Neuronal stem cell (in vitro differentiated cells): ENCODE measurements around the gene SERPINA6.
A peak's percentile ranks its signal among the peaks of the same experiment; 100 is the strongest.

Experiments used
- DNase-seq: peaks from one replicate; pipeline ENCODE4 v3.0.0-alpha.2; 2013; ENCODE audit warnings: low spot score
- H2AFZ ChIP-seq: one replicate; pipeline ENCODE4 v1.6.1; 2013; ENCODE audit warnings: mild to moderate bottlenecking, low read length, inconsistent platforms
- H2AK5ac ChIP-seq: 2 replicates; pipeline ENCODE4 v1.6.1; 2013; ENCODE audit warnings: low read depth, mild to moderate bottlenecking, inconsistent platforms, low read length, moderate library complexity, mixed read lengths
- H2BK120ac ChIP-seq: 2 replicates; pipeline ENCODE4 v1.6.1; 2013; ENCODE audit warnings: low read depth, mild to moderate bottlenecking, inconsistent platforms, low read length, moderate library complexity, mixed read lengths
- H2BK12ac ChIP-seq: one replicate; pipeline ENCODE4 v1.6.1; 2013; ENCODE audit warnings: low read length, inconsistent platforms
- H2BK15ac ChIP-seq: 2 replicates; pipeline ENCODE4 v1.6.1; 2013; ENCODE audit warnings: mild to moderate bottlenecking, low read length, inconsistent platforms, mixed read lengths
- H2BK5ac ChIP-seq: one replicate; pipeline ENCODE4 v1.6.1; 2013; ENCODE audit warnings: inconsistent platforms, mild to moderate bottlenecking, low read length, moderate library complexity
- H3K14ac ChIP-seq: one replicate; pipeline ENCODE4 v1.6.1; 2013; ENCODE audit warnings: low read length, inconsistent platforms
- H3K18ac ChIP-seq: 2 replicates; pipeline ENCODE4 v1.6.1; 2013; ENCODE audit warnings: low read length, inconsistent platforms
- H3K23ac ChIP-seq: 2 replicates; pipeline ENCODE4 v1.6.1; 2013; ENCODE audit warnings: low read depth, mild to moderate bottlenecking, mixed read lengths, low read length, inconsistent platforms; ENCODE audit not compliant: poor library complexity
- H3K27ac ChIP-seq: replicated peaks from 3 replicates; pipeline ENCODE4 v1.5.1; 2013; ENCODE audit warnings: low read length, inconsistent platforms
- H3K27me3 ChIP-seq, 3 experiments: 2 replicates each; pipeline ENCODE4 v1.6.1; 2013; ENCODE audit warnings: low read length in 3 of 3, mild to moderate bottlenecking in 2 of 3, inconsistent platforms in 1 of 3, low read depth in 1 of 3, mixed read lengths in 1 of 3, moderate library complexity in 1 of 3; ENCODE audit not compliant: control insufficient read depth in 3 of 3, insufficient read depth in 3 of 3
- H3K36me3 ChIP-seq, 2 donors: replicated peaks in 1 of 2; 2 replicates each; pipeline ENCODE4 v1.6.1; 2013; ENCODE audit warnings: low read length in 2 of 2; ENCODE audit not compliant: control insufficient read depth in 2 of 2, insufficient read depth in 2 of 2
- H3K4ac ChIP-seq: 2 replicates; pipeline ENCODE4 v1.6.1; 2013; ENCODE audit warnings: inconsistent platforms, mild to moderate bottlenecking, low read length, moderate library complexity
- H3K4me1 ChIP-seq, 2 donors: 1 replicate in 1 of 2; 2 replicates in 1 of 2; pipeline ENCODE4 v1.6.1; 2013; ENCODE audit warnings: low read length in 2 of 2, low read depth in 1 of 2; ENCODE audit not compliant: control insufficient read depth in 2 of 2, insufficient read depth in 1 of 2
- H3K4me2 ChIP-seq: one replicate; pipeline ENCODE4 v1.6.1; 2013; ENCODE audit warnings: mild to moderate bottlenecking, low read length, inconsistent platforms; ENCODE audit not compliant: insufficient read depth, poor library complexity, severe bottlenecking
- H3K4me3 ChIP-seq, 2 donors: 2 replicates each; pipeline ENCODE4 v1.5.1; 2013; ENCODE audit warnings: low read length in 2 of 2, mild to moderate bottlenecking in 2 of 2, inconsistent platforms in 1 of 2, moderate library complexity in 1 of 2
- H3K79me1 ChIP-seq: one replicate; pipeline ENCODE4 v1.6.1; 2013; ENCODE audit warnings: low read depth, mild to moderate bottlenecking, inconsistent platforms, low read length, moderate library complexity
- H3K9ac ChIP-seq: one replicate; pipeline ENCODE4 v1.6.1; 2013; ENCODE audit warnings: mild to moderate bottlenecking, low read depth, low read length, inconsistent platforms; ENCODE audit not compliant: poor library complexity
- H3K9me3 ChIP-seq, 2 donors: replicated peaks in 1 of 2; 2 replicates each; pipeline versions ENCODE3 to v1.6.1; 2013; ENCODE audit warnings: low read length in 2 of 2, mild to moderate bottlenecking in 2 of 2, inconsistent platforms in 1 of 2, low read depth in 1 of 2, mixed read lengths in 1 of 2, moderate library complexity in 1 of 2; ENCODE audit not compliant: control insufficient read depth in 2 of 2, insufficient read depth in 1 of 2
- H4K8ac ChIP-seq: one replicate; pipeline ENCODE4 v1.6.1; 2013; ENCODE audit warnings: low read depth, mild to moderate bottlenecking, inconsistent platforms, low read length, moderate library complexity
- H4K91ac ChIP-seq: one replicate; pipeline ENCODE4 v1.6.1; 2013; ENCODE audit warnings: low read length, low read depth, mild to moderate bottlenecking, inconsistent platforms; ENCODE audit not compliant: poor library complexity
- WGBS, 2 donors: extraction: QIAGEN DNeasy Blood & Tissue Kit; methylation state at CpG; one replicate each; pipeline ENCODE4 v1.1.7; 2013; ENCODE audit warnings: missing lambda C conversion rate in 2 of 2, mixed read lengths in 1 of 2; ENCODE audit not compliant: insufficient read length in 2 of 2, insufficient replicate concordance in 1 of 2; ENCODE audit errors: extremely low coverage in 2 of 2; 5-methylcytosine and 5-hydroxymethylcytosine counted together

SERPINA6 gene

DNA sequence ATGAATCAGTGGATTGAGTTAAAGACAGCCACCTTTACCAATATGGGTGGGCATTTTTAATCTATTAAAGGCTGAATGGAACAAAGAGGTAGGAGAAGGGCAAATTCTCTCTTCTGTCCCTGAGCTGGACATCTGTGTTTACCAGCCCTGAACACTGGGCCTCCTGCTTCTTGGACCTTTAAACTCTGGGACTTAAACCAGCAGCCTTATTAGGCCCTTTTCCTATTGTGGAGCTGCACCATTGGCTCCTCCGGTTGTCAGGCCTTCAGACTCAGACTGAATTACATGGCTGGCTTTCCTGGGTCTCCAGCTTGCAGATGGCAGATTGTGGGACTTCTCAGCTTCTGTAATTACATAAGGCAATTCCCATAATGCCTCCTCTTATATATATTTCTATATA, 6.4 kb downstream of the SERPINA6 start:
- no peaks in the 10 kb centered on the region for H3K36me3 ChIP-seq
- no peak overlapping the region for H3K4me2 ChIP-seq
- no peak overlapping the region for H3K4ac ChIP-seq
- H2BK15ac ChIP-seq: no peak overlapping the region
- no peak overlapping the region for H3K14ac ChIP-seq
- H3K79me1 ChIP-seq: no peaks in the 10 kb centered on the region
- H2BK12ac ChIP-seq: no peak overlapping the region
- WGBS, 2 donors: no CpG with 5 or more reads among the region's 1 CpG
- no peak for DNase-seq
- no peak overlapping the region for H3K27ac ChIP-seq
- H3K23ac ChIP-seq: no peak overlapping the region
- no peak overlapping the region for H3K9ac ChIP-seq
- peaks cover 0 to 2% of the 10 kb centered on the region in 2 donors for H3K4me1 ChIP-seq
- no peak overlapping the region for H2BK5ac ChIP-seq
- no peak overlapping the region for H2AK5ac ChIP-seq
- no peak overlapping the region for H3K4me3 ChIP-seq
- no peak overlapping the region for H2BK120ac ChIP-seq
- H4K8ac ChIP-seq: no peak overlapping the region
- no peak overlapping the region for H2AFZ ChIP-seq
- peaks cover 0 to 3% (median 0%) of the 10 kb centered on the region in 3 experiments for H3K27me3 ChIP-seq
- no peaks in the 10 kb centered on the region for H3K9me3 ChIP-seq
- H3K18ac ChIP-seq: no peak overlapping the region
- H4K91ac ChIP-seq: no peak overlapping the region

DNA sequence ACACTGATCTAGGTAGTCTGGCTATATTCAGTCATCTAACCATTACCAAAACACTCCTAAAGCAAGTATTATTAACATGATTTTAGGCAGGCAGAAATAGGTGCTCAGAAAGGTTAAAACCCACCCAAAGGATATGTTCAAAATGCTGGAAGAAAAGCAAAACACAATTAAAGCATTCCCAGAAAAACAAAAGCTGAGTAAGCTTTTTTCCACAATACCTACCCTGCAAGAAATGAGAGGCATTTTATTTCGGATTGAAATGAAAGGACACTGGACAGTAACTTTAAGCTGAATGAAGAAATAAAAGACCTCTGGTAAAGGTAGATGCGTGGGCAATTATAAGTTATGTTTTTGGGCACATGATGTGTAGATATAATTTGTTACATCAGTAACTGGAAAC, 8.2 kb downstream of the SERPINA6 start:
- Histone ChIP-seq H4K91ac (no peak overlapping the region), H3K9ac (no peak overlapping the region), H2BK120ac (no peak overlapping the region), H2BK15ac (no peak overlapping the region), H3K27me3 (peaks cover 0 to 3% (median 0%) of the 10 kb centered on the region in 3 experiments), H3K27ac (no peak overlapping the region), H3K4ac (no peak overlapping the region), H3K23ac (no peak overlapping the region), H4K8ac (no peak overlapping the region), H3K79me1 (no peaks in the 10 kb centered on the region), H3K9me3 (peaks cover 0 to 2% of the 10 kb centered on the region in 2 donors), H3K4me3 (no peak overlapping the region), H3K4me2 (no peak overlapping the region), H3K14ac (no peak overlapping the region), H2AK5ac (no peak overlapping the region), H2BK12ac (no peak overlapping the region), H2AFZ (no peak overlapping the region), H3K18ac (no peak overlapping the region), H2BK5ac (no peak overlapping the region), H3K4me1 (no peaks in the 10 kb centered on the region), H3K36me3 (no peaks in the 10 kb centered on the region)
- no CpG with 5 or more reads among the region's 2 CpGs for WGBS, 2 donors
- DNase-seq: no peak

DNA sequence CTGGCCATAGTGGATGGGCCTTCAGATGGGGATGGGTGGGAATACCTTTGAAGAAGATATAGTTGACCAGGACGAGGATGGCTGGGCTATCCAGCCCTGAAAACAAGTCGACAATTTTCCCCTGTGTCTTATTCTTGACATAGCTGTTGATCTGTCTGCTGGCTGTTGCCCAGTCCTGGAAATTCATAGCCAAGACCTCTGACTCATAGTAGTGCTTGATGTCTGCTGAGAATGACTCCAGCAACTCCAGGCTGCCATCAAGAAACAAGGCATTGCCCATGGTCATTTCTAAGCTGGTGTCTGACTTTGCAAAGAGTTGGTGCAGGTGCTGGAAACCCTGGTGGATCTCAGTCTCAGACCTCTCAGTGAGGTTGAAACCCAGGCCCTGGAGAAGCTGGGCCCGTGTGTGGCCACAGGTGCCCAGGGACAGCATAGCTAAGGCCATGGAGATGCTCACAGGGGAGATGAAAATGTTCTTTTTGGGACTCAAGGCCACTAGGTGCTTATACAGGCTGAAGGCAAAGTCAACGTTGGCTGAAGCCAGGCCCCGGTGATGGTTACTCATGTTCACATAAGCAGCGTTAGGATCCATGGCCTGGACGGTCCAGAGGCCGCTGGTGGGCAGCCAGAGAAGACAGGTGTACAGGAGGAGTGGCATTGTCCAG, 9.0 kb downstream of the SERPINA6 start:
- H4K8ac ChIP-seq: peak overlapping the region; percentile 44
- H2BK5ac ChIP-seq: no peak overlapping the region
- no peak overlapping the region for H3K23ac ChIP-seq
- H3K79me1 ChIP-seq: no peaks in the 10 kb centered on the region
- no peak overlapping the region for H3K4ac ChIP-seq
- no peak for DNase-seq
- H3K36me3 ChIP-seq: no peaks in the 10 kb centered on the region
- H3K4me2 ChIP-seq: no peak overlapping the region
- H2AFZ ChIP-seq: no peak overlapping the region
- no peak overlapping the region for H3K18ac ChIP-seq
- H3K27ac ChIP-seq: no peak overlapping the region
- H3K9ac ChIP-seq: no peak overlapping the region
- H2BK120ac ChIP-seq: no peak overlapping the region
- no peak overlapping the region for H2BK15ac ChIP-seq
- no peaks in the 10 kb centered on the region for H3K4me1 ChIP-seq
- no peak overlapping the region for H4K91ac ChIP-seq
- H3K14ac ChIP-seq: no peak overlapping the region
- WGBS, 2 donors: no CpG with 5 or more reads among the region's 8 CpGs
- H3K27me3 ChIP-seq: peaks cover 0 to 3% (median 0%) of the 10 kb centered on the region in 3 experiments
- H3K4me3 ChIP-seq: no peak overlapping the region
- H3K9me3 ChIP-seq: peaks cover 0 to 2% of the 10 kb centered on the region in 2 donors
- H2BK12ac ChIP-seq: no peak overlapping the region
- no peak overlapping the region for H2AK5ac ChIP-seq

DNA sequence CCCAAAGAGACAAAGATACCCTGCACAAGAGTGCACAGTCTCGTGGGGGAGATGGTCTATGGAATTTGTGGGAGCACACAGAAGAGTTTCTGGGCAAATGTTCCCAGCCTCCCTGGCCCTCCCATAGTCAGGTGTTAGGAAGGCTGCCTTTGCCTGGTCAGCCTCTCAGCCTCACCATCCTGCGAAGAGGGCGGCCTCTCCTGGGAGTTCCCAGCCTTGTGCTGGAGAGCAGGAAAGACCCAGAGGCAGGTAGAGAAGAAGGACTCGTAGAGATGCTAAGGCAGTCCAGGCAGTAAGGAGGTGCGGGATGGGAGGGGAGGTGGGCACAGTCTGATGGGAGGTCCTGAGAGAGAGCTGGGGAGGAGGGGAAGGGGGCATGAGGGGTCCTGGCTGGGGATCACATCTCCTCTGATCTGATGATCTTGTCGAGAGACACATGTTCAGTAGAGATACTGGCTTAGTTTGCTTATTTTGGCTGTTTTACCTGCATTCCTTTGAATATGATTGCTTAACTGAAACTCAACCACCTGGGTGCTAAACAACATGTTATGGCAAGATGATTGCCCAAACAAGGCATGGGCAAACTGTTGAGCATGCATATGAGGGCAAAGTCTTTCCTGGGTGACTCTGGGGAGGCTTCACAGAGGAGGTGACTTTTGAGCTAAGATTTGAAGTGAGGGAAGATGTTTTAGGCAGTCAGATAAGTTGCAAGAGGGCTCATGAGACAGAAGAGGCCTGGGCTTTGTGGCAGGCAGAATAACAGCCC, 10.5 kb downstream of the SERPINA6 start:
- Histone ChIP-seq H2BK15ac (no peak overlapping the region), H3K36me3 (no peaks in the 10 kb centered on the region), H3K4me1 (no peaks in the 10 kb centered on the region), H3K4me2 (no peak overlapping the region), H3K23ac (no peak overlapping the region), H3K4ac (no peak overlapping the region), H3K79me1 (no peaks in the 10 kb centered on the region), H2AFZ (no peak overlapping the region), H4K91ac (no peak overlapping the region), H2BK120ac (no peak overlapping the region), H2BK5ac (no peak overlapping the region), H3K27me3 (peaks cover 0 to 3% (median 0%) of the 10 kb centered on the region in 3 experiments), H2AK5ac (no peak overlapping the region), H3K4me3 (no peak overlapping the region), H3K9ac (no peak overlapping the region), H4K8ac (no peak overlapping the region), H3K9me3 (peaks cover 0 to 5% of the 10 kb centered on the region in 2 donors), H2BK12ac (no peak overlapping the region), H3K14ac (no peak overlapping the region), H3K18ac (peak overlapping the region; percentile 49), H3K27ac (no peak overlapping the region)
- WGBS, 2 donors: no CpG with 5 or more reads among the region's 6 CpGs
- no peak for DNase-seq
